Keratinocyte (primary cell): ENCODE measurements around the gene VILL. TPM values are rescaled to one million over a fixed set of nuclear protein-coding genes. Genes with fewer than 3 reads are reported as not detected.

ENCODE experiments used
- DNase-seq: peaks from one replicate; pipeline ENCODE4 v3.0.0-alpha.2; 2011; ENCODE audit warnings: low read depth, missing footprints, low spot score
- FAIRE-seq: peaks from 2 replicates; lab custom pipeline; 2011; peaks lifted over from hg19 to GRCh38; lab: Jason Lieb, UNC
- H2AFZ ChIP-seq: 2 replicates; pipeline ENCODE4 v1.6.0; 2012; ENCODE audit warnings: low read length, control low read depth, inconsistent platforms; ENCODE audit not compliant: control insufficient read depth
- H3K27ac ChIP-seq: 2 replicates; pipeline ENCODE4 v1.5.1; 2011; ENCODE audit warnings: low read length; ENCODE audit not compliant: control insufficient read depth, insufficient read depth
- H3K27me3 ChIP-seq: 3 replicates; pipeline ENCODE4 v1.6.0; 2011; ENCODE audit warnings: low read length; ENCODE audit not compliant: control insufficient read depth, insufficient read depth; ENCODE audit errors: extremely low read depth
- H3K36me3 ChIP-seq, 2 experiments: 2 replicates in 1 of 2; 3 replicates in 1 of 2; pipeline ENCODE4 v1.5.1; 2011; ENCODE audit warnings: low read length in 2 of 2, mild to moderate bottlenecking in 1 of 2; ENCODE audit not compliant: control insufficient read depth in 2 of 2, insufficient read depth in 2 of 2; ENCODE audit errors: extremely low read depth in 1 of 2
- H3K4me1 ChIP-seq: 3 replicates; pipeline ENCODE4 v1.5.1; 2011; ENCODE audit warnings: low read length; ENCODE audit not compliant: control insufficient read depth, insufficient read depth; ENCODE audit errors: extremely low read depth
- H3K4me2 ChIP-seq: 3 replicates; pipeline ENCODE4 v1.6.0; 2011; ENCODE audit warnings: low read depth, low read length; ENCODE audit not compliant: control insufficient read depth, insufficient read depth; ENCODE audit errors: extremely low read depth
- H3K4me3 ChIP-seq, 3 experiments: fragments of 200-600 bp in 1 of 3; sonication (generic) in 1 of 3; 2 replicates in 2 of 3; 3 replicates in 1 of 3; pipeline ENCODE4 v1.5.1; 2011 to 2016; ENCODE audit warnings: low read length in 3 of 3, mild to moderate bottlenecking in 3 of 3, control low read depth in 2 of 3, inconsistent platforms in 1 of 3, low read depth in 1 of 3, mixed read lengths in 1 of 3, mixed run types in 1 of 3, moderate library complexity in 1 of 3; ENCODE audit not compliant: control insufficient read depth in 2 of 3, insufficient read depth in 2 of 3; ENCODE audit errors: extremely low read depth in 1 of 3
- H3K79me2 ChIP-seq: 2 replicates; pipeline ENCODE4 v1.6.0; 2012; ENCODE audit warnings: low read length; ENCODE audit not compliant: control insufficient read depth, insufficient read depth
- H3K9ac ChIP-seq: 3 replicates; pipeline ENCODE4 v1.6.0; 2011; ENCODE audit warnings: low read length; ENCODE audit not compliant: control insufficient read depth, insufficient read depth; ENCODE audit errors: extremely low read depth
- H3K9me1 ChIP-seq: 3 replicates; pipeline ENCODE4 v1.6.0; 2011; ENCODE audit warnings: low read length; ENCODE audit not compliant: control insufficient read depth, insufficient read depth; ENCODE audit errors: extremely low read depth
- H3K9me3 ChIP-seq: 2 replicates; pipeline ENCODE4 v1.5.1; 2012; ENCODE audit warnings: low read depth, low read length; ENCODE audit not compliant: control insufficient read depth
- H4K20me1 ChIP-seq: 3 replicates; pipeline ENCODE4 v1.6.0; 2011; ENCODE audit warnings: low read length; ENCODE audit not compliant: control insufficient read depth, insufficient read depth; ENCODE audit errors: extremely low read depth
- EZH2 ChIP-seq: IDR thresholded peaks from one replicate; pipeline ENCODE4 v1.6.1; 2012; ENCODE audit warnings: inconsistent platforms, mild to moderate bottlenecking, low read length, moderate library complexity
- dilution Hi-C: fragments of 300-500 bp; cut with MboI; formaldehyde crosslinking; loops from one replicate; pipeline ENCODE4 v1.7.0; 2020; ENCODE audit warnings: low sequenced_read_pairs; ENCODE audit not compliant: extremely low pct_ligation_motif_present
- polyA plus RNA-seq, 5 experiments: library from polyadenylated mRNA; depleted of rRNA in 3 of 5; stranded (reverse) in 3 of 5; stranded (forward) in 1 of 5; unstranded in 1 of 5; fragments of >200 nt; gene quantifications; 1 replicate in 1 of 5; 2 replicates in 3 of 5; 3 replicates in 1 of 5; pipeline versions ENCODE4 v1.2.1 to v1.2.3, GENCODE V29; 2011 to 2012; ENCODE audit warnings: missing spikeins in 2 of 5, low read depth in 1 of 5, low replicate concordance in 1 of 5
- TF ChIP-seq, protein P1 (sequence below), 3 experiments: IDR thresholded peaks in 1 of 3; conservative IDR thresholded peaks in 1 of 3; optimal IDR thresholded peaks in 1 of 3; 2 replicates in 2 of 3; 3 replicates in 1 of 3; pipeline versions ENCODE3 to v1.5.1; 2011; ENCODE audit warnings: low read length in 3 of 3, mild to moderate bottlenecking in 3 of 3, moderate library complexity in 2 of 3, control low read depth in 1 of 3, inconsistent platforms in 1 of 3; ENCODE audit not compliant: insufficient read depth in 2 of 3; ENCODE audit errors: extremely low read depth in 1 of 3

Gene VILL
- polyA plus RNA-seq, 1 donor (not counting 4 experiments of a cell fraction or from before 2014, with no cell fraction given) = 2.1 TPM

DNA sequence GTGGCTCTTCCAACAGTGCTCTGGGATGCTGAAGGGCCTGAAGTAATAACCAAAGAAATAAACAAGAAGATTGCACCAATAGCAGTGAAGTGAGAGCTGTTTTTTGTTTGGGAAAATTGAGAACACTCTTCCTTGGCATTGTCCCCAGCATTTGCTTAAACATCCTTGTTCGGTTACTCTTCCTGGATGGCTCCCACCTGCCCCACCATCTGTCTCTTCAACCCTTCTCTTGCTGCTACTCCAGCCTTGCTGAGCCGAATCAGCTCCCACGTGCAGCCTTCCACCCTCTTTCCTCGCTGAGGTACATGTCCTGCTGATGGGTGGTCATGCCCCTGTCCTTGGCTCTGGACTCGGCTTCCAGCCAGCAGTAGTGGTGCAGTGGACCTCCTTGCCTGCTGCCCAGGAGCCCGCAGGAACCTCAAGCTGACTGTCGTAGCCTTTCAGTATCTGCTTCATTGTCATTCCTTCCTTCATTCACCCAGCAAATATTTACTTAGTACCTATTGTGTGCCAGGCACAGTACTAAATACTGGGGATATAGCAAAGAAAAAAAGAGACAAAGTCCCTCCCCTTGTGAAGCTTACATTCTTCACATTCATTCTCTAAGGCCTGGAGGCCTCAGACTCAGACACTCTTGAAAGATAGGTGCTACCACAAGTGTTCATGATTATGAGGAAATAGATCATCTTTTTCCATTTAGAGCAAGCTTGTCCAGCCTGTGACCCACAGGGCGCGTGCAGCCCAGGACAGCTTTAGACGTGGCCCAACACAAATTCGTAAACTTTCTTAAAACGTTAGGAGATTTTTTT, 17.1 kb upstream of the VILL start:
- Histone ChIP-seq H3K9me3 (no peaks in the 10 kb centered on the region), H2AFZ (no peak overlapping the region), H4K20me1 (no peaks in the 10 kb centered on the region), H3K9me1 (no peaks in the 10 kb centered on the region), H3K36me3 (peaks cover 34 to 50% of the 10 kb centered on the region in 2 experiments), H3K4me2 (no peak overlapping the region), H3K27me3 (no peaks in the 10 kb centered on the region), H3K79me2 (no peaks in the 10 kb centered on the region), H3K9ac (no peak overlapping the region), H3K4me3 (no peak overlapping the region), H3K27ac (no peak overlapping the region), H3K4me1 (no peaks in the 10 kb centered on the region)
- no peak for TF ChIP-seq EZH2
- TF ChIP-seq, protein P1, sequence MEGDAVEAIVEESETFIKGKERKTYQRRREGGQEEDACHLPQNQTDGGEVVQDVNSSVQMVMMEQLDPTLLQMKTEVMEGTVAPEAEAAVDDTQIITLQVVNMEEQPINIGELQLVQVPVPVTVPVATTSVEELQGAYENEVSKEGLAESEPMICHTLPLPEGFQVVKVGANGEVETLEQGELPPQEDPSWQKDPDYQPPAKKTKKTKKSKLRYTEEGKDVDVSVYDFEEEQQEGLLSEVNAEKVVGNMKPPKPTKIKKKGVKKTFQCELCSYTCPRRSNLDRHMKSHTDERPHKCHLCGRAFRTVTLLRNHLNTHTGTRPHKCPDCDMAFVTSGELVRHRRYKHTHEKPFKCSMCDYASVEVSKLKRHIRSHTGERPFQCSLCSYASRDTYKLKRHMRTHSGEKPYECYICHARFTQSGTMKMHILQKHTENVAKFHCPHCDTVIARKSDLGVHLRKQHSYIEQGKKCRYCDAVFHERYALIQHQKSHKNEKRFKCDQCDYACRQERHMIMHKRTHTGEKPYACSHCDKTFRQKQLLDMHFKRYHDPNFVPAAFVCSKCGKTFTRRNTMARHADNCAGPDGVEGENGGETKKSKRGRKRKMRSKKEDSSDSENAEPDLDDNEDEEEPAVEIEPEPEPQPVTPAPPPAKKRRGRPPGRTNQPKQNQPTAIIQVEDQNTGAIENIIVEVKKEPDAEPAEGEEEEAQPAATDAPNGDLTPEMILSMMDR (optimal IDR thresholded peaks at IDR 0.05 in 1 of 3, IDR thresholded peaks at IDR 0.05 in 1 of 3, conservative IDR thresholded peaks at IDR 0.05 in 1 of 3; ENCODE audit: extremely low read depth in 1 of 3, insufficient read depth in 2 of 3, low read length in 3 of 3) = no peak
- FAIRE-seq (no peak), DNase-seq (no peak)
- dilution Hi-C loops = no loop called here

DNA sequence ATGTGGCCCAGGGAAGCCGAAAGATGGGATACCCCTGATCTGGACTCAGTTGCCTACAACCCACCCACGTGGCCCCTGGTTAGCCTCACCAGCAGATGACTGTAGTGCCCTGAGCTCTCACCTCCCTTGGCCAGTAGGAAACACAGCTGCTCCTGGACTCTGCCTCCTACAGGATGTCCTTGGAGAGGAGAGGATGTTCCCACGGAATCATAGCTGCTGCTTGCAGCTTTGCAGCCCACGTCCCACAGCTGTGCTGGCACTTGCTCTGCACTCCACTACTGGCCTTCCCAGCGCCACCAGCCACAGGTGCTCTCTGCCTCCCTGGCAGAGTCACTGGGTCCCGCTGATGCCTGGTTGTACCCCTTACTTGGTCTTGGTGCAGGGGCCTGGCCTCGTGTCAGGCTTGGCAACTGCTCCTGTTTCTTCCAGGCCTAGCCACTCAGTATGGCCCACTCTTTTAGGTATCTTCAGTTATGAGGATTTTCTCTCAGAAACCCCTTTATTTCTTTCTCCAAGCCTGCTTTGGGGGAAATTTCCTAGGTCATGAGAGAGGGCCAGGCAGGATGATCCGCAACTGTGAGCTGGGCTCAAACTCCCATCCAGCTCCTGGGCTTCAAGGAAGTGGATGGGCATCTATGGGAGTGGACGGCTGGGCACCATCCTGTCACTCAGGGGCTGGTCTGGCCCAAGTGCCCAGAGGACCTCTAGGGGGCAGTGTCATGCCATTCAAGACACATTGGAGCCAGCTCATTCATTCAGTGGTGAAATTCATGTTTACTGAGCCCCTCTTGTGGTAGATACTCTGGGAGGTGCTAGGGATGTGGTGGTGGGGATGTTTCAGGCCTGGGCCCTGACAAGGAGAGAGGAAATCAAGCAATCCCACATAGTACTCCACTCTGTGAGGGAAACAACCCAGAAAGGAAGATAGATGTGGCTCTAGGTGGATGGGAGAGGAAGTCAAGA, 16.2 kb upstream of the VILL start:
- Histone ChIP-seq H2AFZ (no peak overlapping the region), H3K4me3 (no peak overlapping the region), H3K27ac (no peak overlapping the region), H3K79me2 (no peaks in the 10 kb centered on the region), H3K4me2 (no peak overlapping the region), H3K4me1 (no peaks in the 10 kb centered on the region), H4K20me1 (no peaks in the 10 kb centered on the region), H3K9ac (no peak overlapping the region), H3K27me3 (no peaks in the 10 kb centered on the region), H3K9me1 (no peaks in the 10 kb centered on the region), H3K36me3 (peaks cover 28 to 41% of the 10 kb centered on the region in 2 experiments), H3K9me3 (no peaks in the 10 kb centered on the region)
- FAIRE-seq = no peak
- TF ChIP-seq, protein P1 (optimal IDR thresholded peaks at IDR 0.05 in 1 of 3, IDR thresholded peaks at IDR 0.05 in 1 of 3, conservative IDR thresholded peaks at IDR 0.05 in 1 of 3; ENCODE audit: extremely low read depth in 1 of 3, insufficient read depth in 2 of 3, low read length in 3 of 3) = peak; percentile 75 to 90 (median 84)
- TF ChIP-seq EZH2 = no peak
- dilution Hi-C loops = no loop called here
- no peak for DNase-seq
